Measurements from ENCODE around the gene HPF1. TPM values are rescaled to one million over a fixed set of nuclear protein-coding genes. Genes with fewer than 3 reads are reported as not detected.

The HPF1 gene
- total RNA-seq, 1 donor: 20.6 TPM

DNA sequence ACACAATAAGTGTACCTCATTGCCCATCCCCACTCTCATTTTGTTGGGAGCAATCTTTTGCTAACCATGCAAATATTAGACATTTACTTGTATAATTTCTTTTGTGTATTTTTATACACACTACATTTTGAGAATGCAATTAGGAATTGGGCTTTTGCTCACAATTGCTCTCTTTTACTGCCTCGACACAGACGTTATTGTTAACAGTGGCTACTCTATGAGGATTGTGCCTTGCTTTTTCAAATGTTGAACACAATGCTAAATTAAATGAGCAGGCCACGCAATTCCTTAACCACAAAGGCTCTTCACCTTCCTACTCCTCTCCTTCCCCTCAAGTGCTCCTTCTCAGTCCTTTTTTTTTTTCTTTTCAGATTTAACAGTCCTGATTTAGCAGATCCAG is 42.8 kb upstream of the HPF1 start:
- Histone ChIP-seq H3K9me3 (ENCODE audit: low read depth, low read length) (no peaks in the 10 kb centered on the region), H3K4me2 (ENCODE audit: insufficient read depth, low read length) (no peak overlapping the region), H3K27me3 (ENCODE audit: insufficient read depth, low read length) (peaks cover 3% of the 10 kb centered on the region), H3K4me3 (ENCODE audit: insufficient read depth, low read length) (no peak overlapping the region), H4K20me1 (ENCODE audit: insufficient read depth, low read length) (no peaks in the 10 kb centered on the region), H3K27ac (ENCODE audit: low read depth, low read length) (no peak overlapping the region), H2AFZ (ENCODE audit: low read length) (no peak overlapping the region), H3K36me3 (ENCODE audit: insufficient read depth, low read length) (no peaks in the 10 kb centered on the region), H3K4me1 (ENCODE audit: insufficient read depth, low read length) (no peaks in the 10 kb centered on the region), H3K79me2 (ENCODE audit: insufficient read depth, low read length) (no peaks in the 10 kb centered on the region)
- DNase-seq (ENCODE audit: insufficient read length, low spot score, missing footprints): no peak
- TF ChIP-seq, protein P1, sequence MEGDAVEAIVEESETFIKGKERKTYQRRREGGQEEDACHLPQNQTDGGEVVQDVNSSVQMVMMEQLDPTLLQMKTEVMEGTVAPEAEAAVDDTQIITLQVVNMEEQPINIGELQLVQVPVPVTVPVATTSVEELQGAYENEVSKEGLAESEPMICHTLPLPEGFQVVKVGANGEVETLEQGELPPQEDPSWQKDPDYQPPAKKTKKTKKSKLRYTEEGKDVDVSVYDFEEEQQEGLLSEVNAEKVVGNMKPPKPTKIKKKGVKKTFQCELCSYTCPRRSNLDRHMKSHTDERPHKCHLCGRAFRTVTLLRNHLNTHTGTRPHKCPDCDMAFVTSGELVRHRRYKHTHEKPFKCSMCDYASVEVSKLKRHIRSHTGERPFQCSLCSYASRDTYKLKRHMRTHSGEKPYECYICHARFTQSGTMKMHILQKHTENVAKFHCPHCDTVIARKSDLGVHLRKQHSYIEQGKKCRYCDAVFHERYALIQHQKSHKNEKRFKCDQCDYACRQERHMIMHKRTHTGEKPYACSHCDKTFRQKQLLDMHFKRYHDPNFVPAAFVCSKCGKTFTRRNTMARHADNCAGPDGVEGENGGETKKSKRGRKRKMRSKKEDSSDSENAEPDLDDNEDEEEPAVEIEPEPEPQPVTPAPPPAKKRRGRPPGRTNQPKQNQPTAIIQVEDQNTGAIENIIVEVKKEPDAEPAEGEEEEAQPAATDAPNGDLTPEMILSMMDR (IDR thresholded peaks at IDR 0.05; ENCODE audit: extremely low read depth, low read depth, low read length): no peak

- H3K27me3 ChIP-seq (ENCODE audit: insufficient read depth, low read length): peaks cover 3% of the 10 kb centered on the region
- no peaks in the 10 kb centered on the region for H4K20me1 ChIP-seq (ENCODE audit: insufficient read depth, low read length)
- H3K79me2 ChIP-seq (ENCODE audit: insufficient read depth, low read length): no peaks in the 10 kb centered on the region
- H3K36me3 ChIP-seq (ENCODE audit: insufficient read depth, low read length): no peaks in the 10 kb centered on the region
- no peak for DNase-seq (ENCODE audit: insufficient read length, low spot score, missing footprints)
- H3K4me1 ChIP-seq (ENCODE audit: insufficient read depth, low read length): no peaks in the 10 kb centered on the region
- no peak overlapping the region for H3K4me3 ChIP-seq (ENCODE audit: insufficient read depth, low read length)
- H3K9me3 ChIP-seq (ENCODE audit: low read depth, low read length): no peaks in the 10 kb centered on the region
- H3K4me2 ChIP-seq (ENCODE audit: insufficient read depth, low read length): no peak overlapping the region
- no peak overlapping the region for H2AFZ ChIP-seq (ENCODE audit: low read length)
- TF ChIP-seq, protein P1 (IDR thresholded peaks at IDR 0.05; ENCODE audit: extremely low read depth, low read depth, low read length): no peak
- H3K27ac ChIP-seq (ENCODE audit: low read depth, low read length): no peak overlapping the region
These were observed 41.5 kb upstream of the HPF1 start for GRCh38 chr4:169799260-169799659.

DNA sequence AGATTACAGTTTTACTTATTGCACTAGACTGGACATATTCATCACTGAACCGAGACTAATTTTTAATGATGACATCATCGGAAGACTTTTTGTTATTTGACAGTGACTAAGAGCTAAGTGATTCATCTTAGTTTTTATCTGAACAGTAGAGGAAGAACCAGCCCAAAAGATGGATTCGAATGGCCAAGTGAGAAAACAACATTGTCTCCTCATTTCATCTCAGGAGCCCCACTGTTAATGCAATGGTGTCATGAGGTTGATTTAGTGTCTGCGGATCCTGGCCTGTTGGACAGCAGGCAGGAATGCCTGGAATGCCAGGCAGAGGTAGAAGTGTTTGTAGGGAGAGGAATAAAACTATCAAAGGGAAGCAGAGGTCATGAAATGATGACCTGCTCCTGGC is 37.8 kb upstream of the HPF1 start:
- Histone ChIP-seq H3K4me1 (ENCODE audit: insufficient read depth, low read length) (no peaks in the 10 kb centered on the region), H3K4me2 (ENCODE audit: insufficient read depth, low read length) (no peak overlapping the region), H3K27me3 (ENCODE audit: insufficient read depth, low read length) (peaks cover 3% of the 10 kb centered on the region), H3K36me3 (ENCODE audit: insufficient read depth, low read length) (no peaks in the 10 kb centered on the region), H3K27ac (ENCODE audit: low read depth, low read length) (no peak overlapping the region), H4K20me1 (ENCODE audit: insufficient read depth, low read length) (no peaks in the 10 kb centered on the region), H3K79me2 (ENCODE audit: insufficient read depth, low read length) (no peaks in the 10 kb centered on the region), H3K9me3 (ENCODE audit: low read depth, low read length) (no peaks in the 10 kb centered on the region), H2AFZ (ENCODE audit: low read length) (no peak overlapping the region), H3K4me3 (ENCODE audit: insufficient read depth, low read length) (no peak overlapping the region)
- TF ChIP-seq, protein P1 (IDR thresholded peaks at IDR 0.05; ENCODE audit: extremely low read depth, low read depth, low read length): no peak
- DNase-seq (ENCODE audit: insufficient read length, low spot score, missing footprints): no peak

DNA sequence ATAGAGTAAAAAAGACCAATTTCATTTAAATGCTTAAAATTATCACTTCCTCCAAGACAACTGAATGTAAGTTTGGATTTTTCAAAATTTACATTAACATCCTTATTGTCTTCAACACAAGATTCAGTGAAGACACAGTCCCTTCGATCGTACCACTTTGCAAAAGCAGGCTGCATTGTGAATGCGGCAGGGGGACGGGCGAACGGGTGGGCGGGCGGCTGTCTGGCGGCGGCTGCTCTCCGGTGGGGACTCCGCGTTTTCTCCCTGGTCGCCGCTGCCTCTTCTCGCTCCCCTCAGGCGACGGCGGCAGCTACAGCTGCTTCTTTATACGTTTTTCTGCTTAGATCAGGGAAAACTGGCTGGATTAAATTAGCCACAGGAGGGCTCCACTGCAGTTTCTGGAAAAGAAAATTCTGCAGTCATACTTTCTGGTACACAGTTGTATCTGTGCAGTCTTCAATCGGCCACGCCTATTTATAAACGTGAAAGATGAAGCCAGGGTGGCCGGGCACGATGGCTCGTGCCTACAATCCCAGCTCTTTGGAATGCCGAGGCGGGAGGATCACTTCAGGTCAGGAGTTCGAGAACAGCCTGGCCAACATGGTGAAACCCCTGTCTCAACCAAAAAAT is 33.9 kb upstream of the HPF1 start:
- Histone ChIP-seq H3K9me3 (ENCODE audit: low read depth, low read length) (no peaks in the 10 kb centered on the region), H3K27me3 (ENCODE audit: insufficient read depth, low read length) (peaks cover 9% of the 10 kb centered on the region), H3K4me1 (ENCODE audit: insufficient read depth, low read length) (no peaks in the 10 kb centered on the region), H4K20me1 (ENCODE audit: insufficient read depth, low read length) (no peaks in the 10 kb centered on the region), H3K36me3 (ENCODE audit: insufficient read depth, low read length) (no peaks in the 10 kb centered on the region), H3K4me3 (ENCODE audit: insufficient read depth, low read length) (peak overlapping the region; percentile 65), H3K4me2 (ENCODE audit: insufficient read depth, low read length) (peak overlapping the region; percentile 85), H2AFZ (ENCODE audit: low read length) (peak overlapping the region; percentile 68), H3K27ac (ENCODE audit: low read depth, low read length) (no peak overlapping the region), H3K79me2 (ENCODE audit: insufficient read depth, low read length) (no peaks in the 10 kb centered on the region)
- DNase-seq (ENCODE audit: insufficient read length, low spot score, missing footprints): peak; percentile 88
- TF ChIP-seq, protein P1 (IDR thresholded peaks at IDR 0.05; ENCODE audit: extremely low read depth, low read depth, low read length): peak; percentile 65

All from osteoblast (primary cell).